GM18858 (cell line): ENCODE measurements around the gene KCNJ8.
"Not testable (repeated sequence)": the region's sequence is repeated elsewhere in the genome, so short reads cannot be mapped to it uniquely, and the experiment has no call there.

ENCODE experiments used
- ATAC-seq: cut with Tn5 transposase; IDR thresholded peaks from one replicate; pipeline ENCODE4 v1.9.1; 2021; ENCODE audit not compliant: unreplicated experiment

The KCNJ8 gene

GRCh38 chr12:21774358-21775132, at the start of gene KCNJ8:
KCNJ8 (minus strand) TSS chr12:21774706; CDS start chr12:21773616, 1,090 bp downstream.
- no peak for ATAC-seq

GRCh38 chr12:21823581-21823980, 49.1 kb upstream of the KCNJ8 start:
- no peak for ATAC-seq

GRCh38 chr12:21819678-21820077, 45.2 kb upstream of the KCNJ8 start:
- ATAC-seq = no peak

- no peak for ATAC-seq
These were observed 44.7 kb upstream of the KCNJ8 start for GRCh38 chr12:21819236-21819635.

- no peak for ATAC-seq
These were observed 44.1 kb upstream of the KCNJ8 start for GRCh38 chr12:21818627-21819026.

- ATAC-seq = no peak
These were observed 41.0 kb upstream of the KCNJ8 start for GRCh38 chr12:21815306-21816062.

- no peak for ATAC-seq
These were observed 40.3 kb upstream of the KCNJ8 start for GRCh38 chr12:21814814-21815213.

- ATAC-seq = no peak
These were observed 39.8 kb upstream of the KCNJ8 start for GRCh38 chr12:21814327-21814726.

GRCh38 chr12:21813751-21814150, 39.2 kb upstream of the KCNJ8 start:
- ATAC-seq = no peak

GRCh38 chr12:21813125-21813524, 38.6 kb upstream of the KCNJ8 start:
- ATAC-seq = no peak

GRCh38 chr12:21812340-21812739, 37.8 kb upstream of the KCNJ8 start:
- not testable (repeated sequence) for ATAC-seq

GRCh38 chr12:21809100-21809499, 34.6 kb upstream of the KCNJ8 start:
- ATAC-seq = no peak

- no peak for ATAC-seq
These were observed 31.7 kb upstream of the KCNJ8 start for GRCh38 chr12:21806255-21806654.

GRCh38 chr12:21801522-21802288, 27.2 kb upstream of the KCNJ8 start:
- no peak for ATAC-seq

- ATAC-seq = no peak
These were observed 25.5 kb upstream of the KCNJ8 start for GRCh38 chr12:21800011-21800410.

GRCh38 chr12:21797539-21797938, 23.0 kb upstream of the KCNJ8 start:
- no peak for ATAC-seq

- ATAC-seq = no peak
These were observed 21.3 kb upstream of the KCNJ8 start for GRCh38 chr12:21795648-21796328.

- ATAC-seq = not testable (repeated sequence)
These were observed 20.5 kb upstream of the KCNJ8 start for GRCh38 chr12:21794807-21795595.

GRCh38 chr12:21789687-21790086, 15.2 kb upstream of the KCNJ8 start:
- not testable (repeated sequence) for ATAC-seq
